Fibroblast of skin of back (primary cell): ENCODE results near the gene ASB8.

Experiments used
- DNase-seq: peaks from one replicate; pipeline ENCODE4 v3.0.0-alpha.2; 2013

Gene ASB8

GRCh38 chr12:48105867-48106680 lies 51.2 kb downstream of the ASB8 start, which contains the start of gene SENP1:
Gene SENP1 (minus strand): TSS chr12:48106079. CDS start chr12:48101472, 4,607 bp downstream.
- DNase-seq, result peak; percentile 87

- DNase-seq, result no peak
These were observed 51.9 kb downstream of the ASB8 start for GRCh38 chr12:48105321-48105866.

- no peak for DNase-seq
These were observed 52.8 kb downstream of the ASB8 start for GRCh38 chr12:48104531-48104930.
